Measurements from ENCODE around the gene DISC1. TPM values are rescaled to one million over a fixed set of nuclear protein-coding genes. Genes with fewer than 3 reads are reported as not detected.

DISC1 gene
- total RNA-seq, 1 experiment from 2014 or later = 0.36 TPM

DNA sequence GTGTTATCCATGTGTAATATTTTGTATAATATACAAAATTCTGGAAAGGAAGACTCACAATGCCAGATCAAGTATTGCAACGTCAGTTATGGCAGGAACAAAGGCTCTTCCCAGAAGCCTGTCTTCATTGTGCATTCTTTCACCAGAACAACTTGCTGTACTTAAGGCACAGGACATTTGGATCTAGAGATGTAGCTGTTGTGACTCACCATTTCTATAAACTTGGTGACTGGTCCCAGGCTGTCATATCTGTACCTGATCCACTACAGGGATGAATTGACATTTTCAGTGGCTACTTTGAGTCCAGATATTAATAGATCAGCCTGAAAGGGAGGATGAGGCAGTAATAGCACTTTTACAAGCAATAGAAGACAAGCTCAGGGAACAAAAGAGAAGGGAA lies 299.8 kb downstream of the DISC1 start:
- H3K27me3 ChIP-seq (ENCODE audit: control insufficient read depth, insufficient read depth, low read length) = no peaks in the 10 kb centered on the region; the same call in 1 of the 2 replicates
- in situ Hi-C loops (cut with HindIII; ENCODE audit: low pct_unique_long_range_greater_than_20kb, low sequenced_read_pairs) = no loop called here
- H3K9me3 ChIP-seq (ENCODE audit: control insufficient read depth, insufficient read depth, low read depth, low read length) = no peaks in the 10 kb centered on the region
- TF ChIP-seq SIN3A (IDR thresholded peaks at IDR 0.05; ENCODE audit: borderline replicate concordance, insufficient read depth, low read depth, low read length) (no peak), POLR2AphosphoS5 (IDR thresholded peaks at IDR 0.05; ENCODE audit: low read depth, low read length) (no peak), TCF7L2 (IDR thresholded peaks at IDR 0.05; ENCODE audit: low read depth, low read length) (no peak)
- TF ChIP-seq, protein P1, sequence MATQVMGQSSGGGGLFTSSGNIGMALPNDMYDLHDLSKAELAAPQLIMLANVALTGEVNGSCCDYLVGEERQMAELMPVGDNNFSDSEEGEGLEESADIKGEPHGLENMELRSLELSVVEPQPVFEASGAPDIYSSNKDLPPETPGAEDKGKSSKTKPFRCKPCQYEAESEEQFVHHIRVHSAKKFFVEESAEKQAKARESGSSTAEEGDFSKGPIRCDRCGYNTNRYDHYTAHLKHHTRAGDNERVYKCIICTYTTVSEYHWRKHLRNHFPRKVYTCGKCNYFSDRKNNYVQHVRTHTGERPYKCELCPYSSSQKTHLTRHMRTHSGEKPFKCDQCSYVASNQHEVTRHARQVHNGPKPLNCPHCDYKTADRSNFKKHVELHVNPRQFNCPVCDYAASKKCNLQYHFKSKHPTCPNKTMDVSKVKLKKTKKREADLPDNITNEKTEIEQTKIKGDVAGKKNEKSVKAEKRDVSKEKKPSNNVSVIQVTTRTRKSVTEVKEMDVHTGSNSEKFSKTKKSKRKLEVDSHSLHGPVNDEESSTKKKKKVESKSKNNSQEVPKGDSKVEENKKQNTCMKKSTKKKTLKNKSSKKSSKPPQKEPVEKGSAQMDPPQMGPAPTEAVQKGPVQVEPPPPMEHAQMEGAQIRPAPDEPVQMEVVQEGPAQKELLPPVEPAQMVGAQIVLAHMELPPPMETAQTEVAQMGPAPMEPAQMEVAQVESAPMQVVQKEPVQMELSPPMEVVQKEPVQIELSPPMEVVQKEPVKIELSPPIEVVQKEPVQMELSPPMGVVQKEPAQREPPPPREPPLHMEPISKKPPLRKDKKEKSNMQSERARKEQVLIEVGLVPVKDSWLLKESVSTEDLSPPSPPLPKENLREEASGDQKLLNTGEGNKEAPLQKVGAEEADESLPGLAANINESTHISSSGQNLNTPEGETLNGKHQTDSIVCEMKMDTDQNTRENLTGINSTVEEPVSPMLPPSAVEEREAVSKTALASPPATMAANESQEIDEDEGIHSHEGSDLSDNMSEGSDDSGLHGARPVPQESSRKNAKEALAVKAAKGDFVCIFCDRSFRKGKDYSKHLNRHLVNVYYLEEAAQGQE (IDR thresholded peaks at IDR 0.05; ENCODE audit: insufficient read depth in 1 of 2, low read depth in 2 of 2, low read length in 1 of 2) = no peak
- TF ChIP-seq, protein P2, sequence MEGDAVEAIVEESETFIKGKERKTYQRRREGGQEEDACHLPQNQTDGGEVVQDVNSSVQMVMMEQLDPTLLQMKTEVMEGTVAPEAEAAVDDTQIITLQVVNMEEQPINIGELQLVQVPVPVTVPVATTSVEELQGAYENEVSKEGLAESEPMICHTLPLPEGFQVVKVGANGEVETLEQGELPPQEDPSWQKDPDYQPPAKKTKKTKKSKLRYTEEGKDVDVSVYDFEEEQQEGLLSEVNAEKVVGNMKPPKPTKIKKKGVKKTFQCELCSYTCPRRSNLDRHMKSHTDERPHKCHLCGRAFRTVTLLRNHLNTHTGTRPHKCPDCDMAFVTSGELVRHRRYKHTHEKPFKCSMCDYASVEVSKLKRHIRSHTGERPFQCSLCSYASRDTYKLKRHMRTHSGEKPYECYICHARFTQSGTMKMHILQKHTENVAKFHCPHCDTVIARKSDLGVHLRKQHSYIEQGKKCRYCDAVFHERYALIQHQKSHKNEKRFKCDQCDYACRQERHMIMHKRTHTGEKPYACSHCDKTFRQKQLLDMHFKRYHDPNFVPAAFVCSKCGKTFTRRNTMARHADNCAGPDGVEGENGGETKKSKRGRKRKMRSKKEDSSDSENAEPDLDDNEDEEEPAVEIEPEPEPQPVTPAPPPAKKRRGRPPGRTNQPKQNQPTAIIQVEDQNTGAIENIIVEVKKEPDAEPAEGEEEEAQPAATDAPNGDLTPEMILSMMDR (IDR thresholded peaks at IDR 0.05) = no peak
- H3K36me3 ChIP-seq (ENCODE audit: control insufficient read depth, insufficient read depth, low read length) = no peaks in the 10 kb centered on the region
- no peak overlapping the region for H3K4me3 ChIP-seq (ENCODE audit: low read depth in 2 of 2, low read length in 2 of 2)
- intact Hi-C loops (cut with micrococcal nuclease; ENCODE audit: unreplicated experiment) = no loop called here
- ChIA-PET CTCF (no interaction called here), POLR2A (no interaction called here)
- H3K27ac ChIP-seq (ENCODE audit: low read length) = no peak overlapping the region
- DNase-seq (ENCODE audit: low read depth, low spot score) (no peak), ATAC-seq (no peak)
- no peaks in the 10 kb centered on the region for H3K4me1 ChIP-seq (ENCODE audit: control insufficient read depth, insufficient read depth, low read length)
- no TSS peak for BruUV-seq (replicated peaks)

DNA sequence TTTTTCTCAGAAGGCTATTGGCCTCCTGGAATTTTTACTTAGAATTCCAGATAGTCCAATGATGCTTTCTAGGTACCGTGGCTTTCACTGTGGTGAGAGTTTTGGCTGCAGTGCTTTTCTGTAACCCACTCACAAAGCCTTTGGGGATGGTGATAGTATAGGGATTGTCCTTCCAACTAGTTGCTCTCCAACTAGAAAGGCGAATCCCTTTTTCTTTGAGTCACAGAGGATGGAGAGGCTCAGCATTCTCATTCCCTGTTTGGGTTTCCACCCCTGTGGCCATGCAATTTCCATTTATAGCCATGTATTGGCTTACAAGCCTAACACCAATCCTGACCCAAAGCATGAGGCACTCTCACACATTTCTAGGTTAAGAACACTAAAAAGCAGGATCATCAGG lies 300.3 kb downstream of the DISC1 start:
- Histone ChIP-seq H3K27ac (ENCODE audit: low read length) (no peak overlapping the region), H3K36me3 (ENCODE audit: control insufficient read depth, insufficient read depth, low read length) (no peaks in the 10 kb centered on the region), H3K4me1 (ENCODE audit: control insufficient read depth, insufficient read depth, low read length) (no peaks in the 10 kb centered on the region), H3K27me3 (ENCODE audit: control insufficient read depth, insufficient read depth, low read length) (no peaks in the 10 kb centered on the region; the same call in 1 of the 2 replicates), H3K4me3 (ENCODE audit: low read depth in 2 of 2, low read length in 2 of 2) (no peak overlapping the region), H3K9me3 (ENCODE audit: control insufficient read depth, insufficient read depth, low read depth, low read length) (no peaks in the 10 kb centered on the region)
- ChIA-PET CTCF (no interaction called here), POLR2A (no interaction called here)
- ATAC-seq = no peak
- intact Hi-C loops (cut with micrococcal nuclease; ENCODE audit: unreplicated experiment) (no loop called here), in situ Hi-C loops (cut with HindIII; ENCODE audit: low pct_unique_long_range_greater_than_20kb, low sequenced_read_pairs) (no loop called here)
- BruUV-seq (replicated peaks) = no TSS peak
- TF ChIP-seq SIN3A (IDR thresholded peaks at IDR 0.05; ENCODE audit: borderline replicate concordance, insufficient read depth, low read depth, low read length) (no peak), POLR2AphosphoS5 (IDR thresholded peaks at IDR 0.05; ENCODE audit: low read depth, low read length) (no peak), TCF7L2 (IDR thresholded peaks at IDR 0.05; ENCODE audit: low read depth, low read length) (no peak)
- TF ChIP-seq, protein P1 (IDR thresholded peaks at IDR 0.05; ENCODE audit: insufficient read depth in 1 of 2, low read depth in 2 of 2, low read length in 1 of 2) = no peak
- TF ChIP-seq, protein P2 (IDR thresholded peaks at IDR 0.05) = no peak
- no peak for DNase-seq (ENCODE audit: low read depth, low spot score)
